ENCODE measurements around the gene MYMK. TPM values are rescaled to one million over a fixed set of nuclear protein-coding genes. Genes with fewer than 3 reads are reported as not detected.

MYMK gene
- total RNA-seq, 1 donor from 2014 or later, result not detected

DNA sequence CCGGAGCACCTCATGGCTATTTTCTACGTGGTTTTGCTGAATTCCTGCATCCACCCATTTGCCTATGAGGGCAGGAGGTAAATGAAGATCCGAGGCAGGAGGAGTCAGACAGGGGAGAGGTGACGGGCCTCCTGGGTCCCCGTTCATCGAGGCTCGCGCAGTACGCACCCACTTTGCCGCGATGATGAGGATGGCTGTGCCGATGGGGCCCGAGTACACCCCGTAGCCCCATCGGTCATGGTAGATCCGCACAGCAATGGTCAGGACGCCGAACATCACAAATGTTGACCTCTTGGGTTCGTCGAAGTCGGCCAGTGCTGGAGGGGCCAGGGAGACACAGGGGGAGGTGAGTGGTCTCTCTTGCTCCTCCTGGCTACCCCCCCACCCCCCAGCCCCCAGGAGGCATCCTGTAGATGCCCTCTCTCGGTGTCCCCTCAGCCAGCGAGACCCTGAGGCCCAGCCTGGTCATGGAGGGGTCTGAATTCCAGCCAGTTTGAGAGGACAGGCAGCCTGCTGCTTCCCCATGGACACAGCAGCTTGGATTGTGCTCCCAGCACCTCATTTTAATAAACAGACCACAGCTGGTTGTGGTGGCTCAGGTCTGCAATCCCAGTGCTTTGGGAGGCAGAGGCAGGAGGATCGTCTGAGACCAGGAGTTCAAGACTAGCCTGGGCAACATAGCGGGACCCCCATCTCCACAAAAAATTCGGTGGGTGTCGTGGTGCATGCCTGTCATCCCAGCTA lies 5.9 kb downstream of the MYMK start:
- no peak for DNase-seq (ENCODE audit: low spot score)

- DNase-seq (ENCODE audit: low spot score), result no peak
Observed at GRCh38 chr9:133518200-133518599, 6.6 kb downstream of the MYMK start.

DNA sequence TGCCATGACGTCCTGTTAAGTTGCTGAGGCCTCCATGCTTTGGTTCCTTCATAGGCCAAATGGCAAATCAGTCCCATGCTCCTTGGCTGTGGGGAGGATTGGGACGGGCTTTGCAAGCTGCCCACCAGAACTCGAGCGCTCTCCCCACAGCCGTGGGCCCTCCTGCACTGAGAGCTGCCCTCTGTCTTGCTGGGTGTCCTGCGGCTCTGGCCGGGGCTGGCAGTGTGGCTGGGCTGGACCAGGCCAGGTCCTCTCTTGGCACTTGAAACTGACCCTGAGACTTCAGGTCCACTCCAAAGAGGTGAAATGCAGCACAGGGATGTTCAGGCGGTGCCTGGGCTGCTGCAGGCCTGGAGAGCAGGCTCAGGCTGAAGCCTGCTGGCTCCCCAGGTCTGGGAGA lies 7.0 kb downstream of the MYMK start:
- DNase-seq (ENCODE audit: low spot score), result no peak

GRCh38 chr9:133516961-133517350 lies 7.8 kb downstream of the MYMK start:
- no peak for DNase-seq (ENCODE audit: low spot score)

DNA sequence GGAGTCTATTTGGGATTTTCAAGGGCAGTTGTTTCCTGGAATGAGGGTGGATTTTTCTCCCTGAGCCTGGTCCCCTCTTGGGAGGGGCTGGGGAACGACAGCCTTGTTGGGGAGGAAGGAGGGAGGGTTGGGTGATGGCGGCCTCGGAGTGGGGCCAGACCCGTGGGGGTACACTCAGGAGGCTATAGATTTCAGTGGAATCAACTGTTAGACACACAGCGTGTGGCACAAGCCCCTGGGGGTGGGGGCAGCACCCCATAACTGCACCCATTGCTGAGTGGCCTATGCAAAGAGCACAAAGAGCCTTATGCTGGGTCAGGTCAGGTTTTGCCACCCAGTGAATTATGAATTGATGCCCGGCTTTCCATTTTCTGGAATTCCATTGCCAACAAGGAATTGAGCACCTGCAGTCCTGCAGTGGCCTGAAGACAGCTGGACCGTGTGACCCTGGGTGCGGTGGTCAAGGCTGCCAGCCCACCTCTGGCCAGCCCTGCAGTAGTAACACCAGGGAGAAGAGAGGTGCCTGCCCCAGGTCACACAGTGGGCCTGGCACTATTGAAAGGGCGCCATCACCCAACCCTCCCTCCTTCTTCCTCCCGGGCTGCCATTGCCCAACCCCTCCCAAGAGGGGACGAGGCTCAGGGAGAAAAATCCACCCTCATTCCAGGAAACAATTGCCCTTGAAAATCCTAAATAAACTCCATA lies 8.4 kb downstream of the MYMK start:
- DNase-seq (ENCODE audit: low spot score), result no peak

GRCh38 chr9:133515615-133516255 lies 9.0 kb downstream of the MYMK start:
- no peak for DNase-seq (ENCODE audit: low spot score)

DNA sequence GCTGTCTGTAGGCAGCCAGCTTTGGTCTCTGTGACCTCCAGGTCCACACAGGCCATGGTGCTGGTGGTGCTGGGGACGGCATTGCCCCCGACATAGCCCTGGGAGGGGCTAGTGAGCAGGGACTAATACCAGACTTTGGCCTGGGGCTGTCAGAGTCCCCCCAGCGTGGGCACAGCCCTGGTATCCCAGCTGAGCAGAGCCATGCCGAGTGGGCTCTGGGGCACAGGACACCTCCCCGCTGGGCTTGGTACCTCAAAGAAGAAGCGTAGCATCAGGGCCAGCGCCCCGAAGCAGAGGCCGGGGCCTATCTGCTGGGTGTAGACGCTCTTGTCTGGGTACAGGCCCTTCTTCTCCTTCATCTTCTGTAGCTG lies 9.5 kb downstream of the MYMK start:
- DNase-seq (ENCODE audit: low spot score), result no peak

GRCh38 chr9:133514460-133515239 lies 10.1 kb downstream of the MYMK start:
- no peak for DNase-seq (ENCODE audit: low spot score)

DNA sequence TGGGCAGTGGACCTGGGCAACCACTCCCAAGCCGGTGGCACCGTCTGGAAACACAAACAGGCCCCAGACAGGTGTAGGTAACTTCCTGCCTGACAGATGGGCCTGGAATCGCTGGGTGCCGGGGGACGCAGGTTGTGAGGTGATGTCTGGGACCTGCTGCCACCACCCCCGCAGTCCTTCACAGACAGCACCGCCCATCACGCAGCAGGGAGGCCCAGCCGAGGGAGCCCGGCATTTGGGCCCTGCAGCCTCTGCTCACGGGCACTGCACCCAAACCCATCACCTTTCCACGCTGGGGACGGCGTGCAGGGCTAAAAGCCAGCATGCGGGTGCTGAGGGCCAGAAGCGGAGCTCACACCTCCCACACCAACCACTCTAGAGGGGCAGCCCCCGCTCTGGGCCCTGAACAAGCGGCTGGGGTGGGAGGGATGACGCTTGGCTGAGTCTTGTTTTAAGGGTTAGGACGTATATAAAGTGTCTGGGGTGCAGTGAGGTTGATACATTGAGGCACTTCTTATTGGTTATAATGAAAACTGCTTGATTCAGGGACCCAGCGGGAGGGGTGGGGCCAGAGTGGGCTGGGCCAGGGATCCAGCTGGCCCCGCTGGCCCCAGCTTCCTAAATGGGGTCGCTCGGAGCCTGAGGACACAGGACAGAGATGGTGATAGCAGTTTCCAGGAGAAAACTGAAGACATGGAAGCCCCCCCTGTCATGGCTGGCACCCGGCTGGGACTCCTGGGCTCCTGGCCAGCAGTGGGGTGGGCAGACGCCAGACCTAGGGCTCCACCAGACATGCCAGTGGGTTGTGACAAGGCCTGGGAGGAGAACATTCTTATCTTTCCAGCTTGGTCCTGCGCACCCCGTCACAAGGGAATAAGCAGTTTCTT lies 11.3 kb downstream of the MYMK start:
- no peak for DNase-seq (ENCODE audit: low spot score)

- no peak for DNase-seq (ENCODE audit: low spot score)
Observed at GRCh38 chr9:133512253-133513213, 12.2 kb downstream of the MYMK start.

DNA sequence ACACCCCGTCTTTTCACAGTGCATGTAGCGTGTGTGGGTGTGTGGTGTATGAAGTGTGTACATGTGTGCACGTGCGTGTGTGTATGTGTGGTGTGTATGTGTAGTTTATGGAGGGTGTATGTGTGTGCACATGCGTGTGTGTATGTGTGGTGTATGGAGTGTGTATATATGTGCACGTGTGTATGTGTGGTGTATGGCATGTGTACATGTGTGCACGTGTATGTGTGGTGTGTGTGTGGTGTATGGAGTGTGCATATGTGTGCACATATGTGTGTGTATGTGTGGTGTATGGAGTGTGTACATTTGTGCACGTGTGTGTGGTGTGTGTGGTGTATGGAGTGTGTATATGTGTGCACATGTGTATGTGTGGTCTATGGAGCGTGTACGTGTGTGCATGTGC lies 13.2 kb downstream of the MYMK start:
- DNase-seq (ENCODE audit: low spot score), result no peak

DNA sequence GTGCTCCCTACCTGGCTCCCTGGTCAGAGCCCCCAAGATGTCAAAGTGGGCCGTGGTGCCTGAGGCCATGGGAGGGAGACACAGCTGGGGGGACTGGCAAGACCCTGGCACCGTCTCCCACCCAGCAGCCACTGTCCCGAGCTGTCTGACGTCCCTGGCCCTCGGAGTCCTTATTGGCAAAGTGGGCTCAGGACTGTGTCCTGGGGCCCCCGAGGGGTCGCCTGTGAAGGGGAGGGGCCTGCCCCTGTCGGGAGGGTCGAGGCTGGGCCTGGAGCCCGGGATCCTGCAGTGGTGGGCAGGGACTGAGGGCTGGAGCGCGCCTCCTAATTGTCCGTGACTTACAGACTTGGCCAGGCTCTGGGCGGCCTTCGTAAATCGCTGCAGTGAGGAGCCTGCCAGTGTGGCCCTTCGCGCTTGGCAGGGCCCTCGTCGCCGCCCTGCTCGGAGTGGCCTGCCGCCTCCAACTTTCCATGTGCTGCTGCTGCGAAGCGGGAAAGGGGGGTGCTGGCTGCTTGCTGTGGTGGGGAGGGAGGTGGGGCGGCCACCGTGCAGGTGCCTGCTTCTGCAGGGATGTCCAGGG lies 13.7 kb downstream of the MYMK start:
- DNase-seq (ENCODE audit: low spot score), result no peak

DNA sequence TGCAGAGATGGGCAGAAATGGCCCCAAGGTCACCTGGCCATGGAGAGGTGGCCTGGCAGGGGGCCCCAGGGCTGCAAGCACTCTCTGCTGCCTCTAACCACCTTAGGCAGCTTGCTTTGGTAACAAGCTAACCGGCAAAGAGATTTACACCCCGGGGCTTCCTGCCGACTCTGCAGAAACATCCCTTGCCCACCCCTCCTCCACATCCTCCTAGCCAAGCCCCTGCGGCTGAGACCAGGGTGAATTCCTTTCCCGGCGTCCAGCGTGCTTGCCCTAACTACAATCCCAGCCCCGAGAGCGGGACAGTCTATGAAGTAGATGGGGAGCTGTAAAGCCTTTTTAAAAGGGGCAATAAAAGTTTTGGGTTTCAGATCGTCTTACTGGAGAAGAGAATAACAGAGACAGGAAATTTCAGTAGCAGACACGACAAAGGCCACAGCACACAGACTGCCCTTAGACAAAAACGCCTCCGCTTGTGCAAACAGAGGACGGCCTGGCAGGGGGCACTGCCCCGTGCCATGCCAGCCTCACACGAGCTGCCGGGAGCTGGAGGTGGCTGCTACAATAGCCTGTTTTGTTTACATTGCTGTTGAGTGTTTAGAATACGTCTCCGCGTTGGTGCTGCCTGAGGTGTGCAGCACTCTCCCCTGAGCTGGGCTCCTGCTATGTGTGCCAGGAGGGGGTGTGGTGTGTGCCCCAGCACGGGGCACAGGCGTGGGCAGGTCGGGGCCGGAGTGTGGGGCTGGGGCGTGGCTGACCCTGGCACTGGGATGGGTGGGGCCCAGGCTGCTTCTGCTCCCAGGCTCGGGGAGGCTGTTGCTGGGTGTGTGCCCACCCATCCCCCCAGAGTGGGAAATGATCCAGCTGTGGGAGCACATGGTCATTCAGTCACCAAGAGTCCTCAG lies 15.3 kb downstream of the MYMK start:
- DNase-seq (ENCODE audit: low spot score), result no peak

DNA sequence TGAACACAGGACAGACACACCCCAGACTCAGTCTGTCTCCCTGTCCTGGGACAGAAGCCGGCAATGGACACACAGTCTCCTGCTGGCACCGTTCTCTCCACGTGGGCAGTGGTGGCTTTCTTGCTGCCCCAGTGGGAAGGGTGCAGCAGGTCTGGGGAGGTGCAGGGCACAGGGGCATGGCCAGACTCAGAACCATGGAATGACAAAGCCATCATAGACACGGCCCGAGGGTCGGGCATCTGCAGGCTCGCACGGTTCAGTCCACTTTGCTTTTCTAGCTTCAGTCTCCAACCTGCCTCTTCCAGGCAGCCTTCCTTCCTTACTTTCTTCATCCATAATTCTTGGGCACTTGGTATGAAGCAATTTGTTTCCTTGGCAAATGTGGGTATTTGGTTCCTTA lies 16.7 kb downstream of the MYMK start:
- DNase-seq (ENCODE audit: low spot score), result no peak

DNA sequence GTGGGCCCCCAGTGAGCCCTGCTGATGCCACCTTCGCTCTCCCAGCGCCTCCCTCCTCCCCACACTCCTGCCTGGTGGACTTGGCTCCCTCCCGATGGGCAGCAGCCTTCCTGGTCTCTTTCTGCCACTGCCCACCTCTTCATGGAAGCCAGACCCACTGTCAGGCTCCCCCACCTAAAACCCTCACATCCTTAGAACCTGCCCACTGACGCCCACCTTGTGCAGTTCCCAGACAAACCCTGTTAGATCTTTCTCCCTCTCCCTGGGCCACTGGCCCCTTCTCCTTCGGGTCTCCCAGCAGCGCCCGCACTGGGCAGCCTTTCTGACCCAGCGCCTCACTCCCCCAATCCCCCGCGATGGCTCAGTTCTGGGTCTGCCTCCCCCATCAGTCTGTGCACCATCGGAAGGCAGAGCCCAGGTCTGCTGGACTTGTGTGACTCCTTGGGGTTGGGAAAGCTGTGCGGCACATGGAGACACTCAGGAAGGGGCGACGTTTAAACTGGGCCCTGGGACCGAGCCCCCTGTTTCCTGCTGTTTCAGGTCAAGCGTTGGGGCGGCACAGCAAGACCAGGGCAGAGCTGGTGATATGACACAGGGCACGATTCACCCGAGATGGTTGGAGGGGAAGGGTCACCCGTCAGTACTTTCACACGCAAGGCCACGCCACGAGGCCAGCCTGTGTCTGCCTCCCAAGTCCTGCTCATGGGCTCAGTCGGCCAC lies 17.4 kb downstream of the MYMK start:
- DNase-seq (ENCODE audit: low spot score), result no peak

DNA sequence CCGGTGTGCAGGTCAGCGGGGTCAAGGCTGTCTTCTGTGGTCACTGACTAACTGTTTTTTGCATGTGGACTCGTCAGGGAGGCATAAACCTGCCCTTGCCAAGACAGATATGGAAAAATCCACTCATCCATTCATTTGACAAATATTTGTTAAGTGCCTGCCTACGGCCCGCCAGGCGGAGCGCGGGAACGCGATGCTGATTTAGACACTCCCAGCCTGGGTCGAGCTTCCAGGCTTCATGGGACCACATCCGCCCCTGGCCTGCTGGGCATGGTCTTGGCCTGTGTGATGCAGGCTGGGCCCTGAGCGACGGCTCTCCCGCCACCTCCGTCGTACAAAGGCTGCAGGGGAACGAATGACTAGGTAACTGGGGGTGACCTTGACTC lies 18.1 kb downstream of the MYMK start:
- DNase-seq (ENCODE audit: low spot score), result no peak

GRCh38 chr9:133505901-133506652 lies 18.7 kb downstream of the MYMK start:
- DNase-seq (ENCODE audit: low spot score), result no peak

All from mesenteric fat pad (tissue), 1 donor.